NCI-H2081 (cell line): ENCODE results near the gene VEGFB.

Source experiments
- DNase-seq, 2 experiments: peaks; one replicate each; lab custom pipeline; 2025; lab: John Stamatoyannopoulos, UW

The VEGFB gene, protein sequence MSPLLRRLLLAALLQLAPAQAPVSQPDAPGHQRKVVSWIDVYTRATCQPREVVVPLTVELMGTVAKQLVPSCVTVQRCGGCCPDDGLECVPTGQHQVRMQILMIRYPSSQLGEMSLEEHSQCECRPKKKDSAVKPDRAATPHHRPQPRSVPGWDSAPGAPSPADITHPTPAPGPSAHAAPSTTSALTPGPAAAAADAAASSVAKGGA

DNA sequence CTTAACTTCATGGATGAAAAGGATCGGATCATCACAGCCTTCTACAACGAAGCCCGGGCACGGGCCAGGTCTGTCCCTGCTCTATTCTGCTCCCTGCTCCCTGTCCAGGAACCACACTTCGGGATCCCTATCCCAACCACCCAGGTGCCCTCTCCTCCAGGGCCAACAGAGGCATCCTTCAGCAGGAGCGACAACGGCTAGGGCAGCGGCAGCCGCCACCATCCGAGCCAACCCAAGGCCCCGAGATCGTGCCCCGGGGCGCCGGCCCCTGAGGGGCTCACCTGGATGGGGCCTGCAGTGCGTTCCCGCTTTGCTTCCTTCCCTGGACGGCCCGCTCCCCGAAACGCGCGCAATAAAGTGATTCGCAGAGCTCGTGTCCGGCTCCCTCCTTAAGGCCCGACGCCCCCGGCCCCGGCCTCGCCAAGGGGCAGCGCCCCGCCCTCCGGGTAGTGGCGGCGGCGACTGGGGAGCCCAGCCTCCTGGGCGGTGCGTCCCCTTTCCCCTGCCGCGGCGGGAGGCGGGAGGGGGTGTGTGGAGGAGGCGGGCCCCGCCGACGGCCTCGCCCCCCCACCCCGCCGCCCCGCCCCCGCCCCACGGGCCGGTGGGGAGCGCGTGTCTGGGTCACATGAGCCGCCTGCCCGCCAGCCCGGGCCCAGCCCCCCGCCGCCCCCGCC is at the start of gene VEGFB:
VEGFB (plus strand) TSS at position 672 of the 674 bp plus-strand sequence. CDS start 250 bp downstream, outside the sequence.
- DNase-seq = peak in 1 of 2 experiments; percentile 54

DNA sequence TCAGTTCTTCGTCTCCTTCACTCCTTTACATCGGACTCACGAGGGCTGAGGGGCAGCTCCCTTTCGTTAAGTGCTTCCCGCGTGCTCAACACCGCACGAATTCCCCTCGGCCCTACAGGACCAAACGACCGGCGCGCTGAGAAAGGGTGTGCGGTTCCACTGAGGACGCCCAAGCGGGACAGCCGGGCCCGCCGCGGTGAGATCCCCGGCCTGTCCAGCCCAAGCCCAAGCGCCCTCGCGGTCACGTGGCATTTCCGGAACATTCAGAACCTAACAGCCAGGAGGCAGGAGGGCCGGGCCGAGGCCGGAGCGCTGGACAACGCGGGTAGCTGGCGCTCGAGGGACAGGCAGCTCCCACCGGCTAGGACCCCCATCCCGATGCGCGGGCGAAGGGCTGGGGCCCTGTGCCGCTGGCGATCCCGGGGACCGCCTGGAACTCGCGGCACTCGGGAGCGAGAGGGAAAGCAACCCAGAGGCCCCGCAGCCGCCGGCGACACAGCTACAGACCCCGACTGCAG is 49.1 kb upstream of the VEGFB start:
- DNase-seq = peak; percentile 41 to 63

DNA sequence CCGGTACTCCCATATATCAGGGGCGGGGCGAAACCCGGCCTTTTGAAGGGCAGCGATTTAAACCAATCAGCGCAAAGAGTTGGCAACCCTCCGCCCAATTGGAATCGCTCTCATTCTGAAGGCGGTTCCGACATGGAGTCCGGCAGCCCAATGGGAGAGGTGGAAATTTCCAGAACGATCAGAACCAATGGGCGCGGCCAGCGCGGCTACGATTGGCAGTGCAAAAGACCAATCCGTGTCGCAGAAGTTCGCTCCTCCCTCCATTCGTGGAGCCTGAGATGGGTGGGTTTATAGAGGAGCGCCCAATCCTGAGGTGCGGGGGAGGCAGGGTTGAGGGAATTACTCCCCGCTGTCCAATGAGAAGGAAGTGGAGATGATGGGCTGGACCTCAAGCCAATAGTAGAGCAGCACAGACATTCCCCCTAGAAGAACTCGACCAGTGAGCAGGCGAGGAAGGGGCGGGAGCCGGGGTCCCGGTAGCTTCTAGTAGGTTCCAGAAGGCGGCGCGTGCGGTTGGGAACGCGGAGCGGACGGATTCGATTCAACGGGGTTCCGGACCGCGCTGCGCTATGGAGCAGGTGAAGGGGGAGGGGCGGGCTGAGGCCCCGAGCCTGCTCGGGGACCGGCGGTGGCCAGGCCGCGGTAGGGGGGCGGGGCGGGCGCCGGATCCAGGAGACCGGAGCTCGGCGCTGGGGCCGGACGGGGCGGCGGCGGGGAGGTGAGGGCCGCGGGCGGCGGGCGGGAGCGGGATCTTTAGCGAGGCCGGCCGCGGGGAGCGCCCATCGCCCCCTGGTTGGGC is 48.5 kb upstream of the VEGFB start, which contains the start of gene STIP1:
STIP1 (plus strand) TSS at position 479 of the 799 bp plus-strand sequence; CDS start at position 570, 91 bp downstream.
- peak; percentile 99 to 100 for DNase-seq

DNA sequence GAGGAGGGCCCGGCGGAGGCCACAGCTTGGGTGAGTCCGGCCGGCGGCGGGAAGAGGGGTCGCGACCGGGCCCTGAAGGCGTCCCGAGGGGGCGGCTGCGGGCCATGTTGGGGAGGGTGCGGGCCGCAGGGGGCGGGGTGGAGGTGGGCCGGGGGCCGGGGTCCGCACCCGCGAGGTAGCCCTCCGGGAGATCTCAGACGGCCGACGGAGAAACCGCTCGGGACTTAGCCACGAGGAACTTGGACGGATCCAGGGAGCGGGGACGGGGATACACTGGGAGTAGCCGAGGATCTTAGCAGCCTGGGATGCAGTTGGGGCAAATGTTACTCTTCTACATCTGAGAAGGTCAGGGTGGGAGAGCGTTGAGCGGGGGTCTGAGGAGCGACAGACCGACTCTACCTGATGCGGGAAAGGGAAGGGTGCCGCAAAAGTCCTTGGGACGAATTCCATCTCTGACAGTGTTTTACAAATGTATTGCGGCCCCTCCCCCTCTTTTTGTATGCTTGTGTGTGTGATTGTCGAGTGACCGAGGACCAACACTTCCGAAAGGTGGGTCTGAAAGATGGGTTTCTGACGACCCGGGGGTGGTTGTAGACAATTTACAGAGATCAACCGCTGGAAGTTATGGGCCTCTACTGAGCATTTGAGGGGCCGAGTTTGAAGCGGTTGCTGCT is 47.8 kb upstream of the VEGFB start:
- no peak for DNase-seq

DNA sequence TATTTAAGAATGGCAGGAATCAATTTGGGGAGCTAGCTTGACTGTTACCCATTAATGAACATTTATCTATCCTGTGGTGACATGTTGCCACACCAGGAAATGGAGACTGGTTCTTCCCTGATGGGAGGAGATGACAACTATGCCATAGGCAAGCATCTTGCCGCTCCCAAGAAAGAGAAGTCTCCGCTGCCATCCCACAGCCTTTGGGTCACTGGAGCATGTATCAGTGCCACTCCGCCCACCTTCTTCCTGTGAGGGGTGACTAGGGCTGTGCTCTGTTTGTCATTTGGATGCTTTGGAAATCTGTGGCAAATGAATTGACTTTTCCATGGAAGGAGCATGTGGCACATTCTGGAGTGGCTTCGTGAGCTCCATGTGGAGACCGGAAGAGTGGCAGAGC is 42.0 kb upstream of the VEGFB start:
- DNase-seq = no peak

DNA sequence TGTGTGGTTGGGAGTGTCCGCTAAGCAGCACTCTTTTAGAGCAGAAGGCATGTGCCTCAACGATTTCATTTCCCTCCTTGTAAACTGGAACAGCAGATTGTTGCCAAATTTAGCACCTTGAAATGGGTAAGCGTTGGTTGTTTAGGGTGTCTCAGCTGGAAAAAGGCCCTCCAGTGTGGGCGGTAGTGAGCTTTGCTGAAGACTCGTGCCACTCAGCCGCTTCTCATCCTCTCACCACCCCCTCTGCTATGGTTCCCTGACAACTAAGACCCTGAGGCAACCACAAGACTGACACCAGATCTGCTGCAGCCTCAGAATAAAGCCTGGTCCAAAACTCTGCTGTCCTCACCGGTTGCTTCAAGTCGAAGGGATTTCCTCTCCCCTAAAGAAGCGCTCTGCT is 37.8 kb upstream of the VEGFB start:
- no peak for DNase-seq

DNA sequence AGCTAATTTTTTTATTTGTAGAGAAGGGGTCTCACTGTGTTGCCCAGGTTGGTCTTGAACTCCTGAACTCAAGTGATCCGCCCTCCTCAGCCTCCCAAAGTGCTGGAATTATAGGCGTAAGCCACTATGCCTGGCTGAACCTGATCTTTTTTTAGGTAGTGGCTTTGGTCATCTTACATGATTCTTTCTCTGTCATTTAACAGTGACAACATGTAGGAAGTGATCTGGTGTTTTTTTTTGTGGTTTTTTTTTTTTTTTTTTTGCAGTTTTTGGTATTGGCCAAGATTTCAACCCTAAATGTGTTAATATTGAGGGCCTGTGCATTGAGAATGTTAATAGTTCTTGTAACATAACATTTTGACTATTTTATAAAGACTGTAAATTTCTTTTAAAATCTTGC is 35.9 kb upstream of the VEGFB start:
- DNase-seq = no peak

DNA sequence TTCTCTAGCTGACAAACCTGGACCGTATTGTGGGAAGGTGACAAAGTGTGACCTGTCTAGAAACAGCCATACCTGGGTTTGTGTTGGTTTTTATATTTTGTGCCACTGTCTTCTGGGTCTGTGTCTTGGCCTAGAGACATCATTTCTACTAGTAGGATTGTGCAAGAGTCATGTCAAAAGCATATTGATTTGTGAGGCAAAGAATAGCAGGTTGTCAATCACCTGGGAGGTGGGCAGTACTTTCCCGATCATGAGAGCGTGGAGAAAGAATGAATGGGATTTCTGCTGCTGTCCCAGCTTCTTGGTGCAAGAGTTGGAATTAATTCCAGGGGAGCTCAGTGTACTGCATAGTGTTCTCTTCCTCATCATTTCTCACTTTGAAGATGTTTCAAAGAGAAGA is 32.8 kb upstream of the VEGFB start:
- DNase-seq = no peak

DNA sequence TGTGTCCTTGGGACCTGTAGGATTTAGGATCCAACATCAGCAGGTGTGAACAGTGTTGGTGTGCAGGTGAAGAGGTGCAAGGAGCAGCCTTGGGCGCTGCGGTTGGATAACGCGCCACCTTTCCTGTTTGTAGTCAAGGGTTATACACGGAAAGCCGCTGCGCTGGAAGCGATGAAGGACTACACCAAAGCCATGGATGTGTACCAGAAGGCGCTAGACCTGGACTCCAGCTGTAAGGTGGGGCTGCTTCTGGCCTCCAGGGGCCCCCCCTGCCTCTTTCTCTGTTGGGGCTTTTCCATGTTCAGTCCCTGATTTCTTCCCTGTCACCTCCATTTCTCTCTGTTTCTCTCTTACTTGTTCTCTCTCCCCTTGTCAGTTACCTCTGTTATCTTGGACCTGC is 31.4 kb upstream of the VEGFB start:
- DNase-seq = no peak

DNA sequence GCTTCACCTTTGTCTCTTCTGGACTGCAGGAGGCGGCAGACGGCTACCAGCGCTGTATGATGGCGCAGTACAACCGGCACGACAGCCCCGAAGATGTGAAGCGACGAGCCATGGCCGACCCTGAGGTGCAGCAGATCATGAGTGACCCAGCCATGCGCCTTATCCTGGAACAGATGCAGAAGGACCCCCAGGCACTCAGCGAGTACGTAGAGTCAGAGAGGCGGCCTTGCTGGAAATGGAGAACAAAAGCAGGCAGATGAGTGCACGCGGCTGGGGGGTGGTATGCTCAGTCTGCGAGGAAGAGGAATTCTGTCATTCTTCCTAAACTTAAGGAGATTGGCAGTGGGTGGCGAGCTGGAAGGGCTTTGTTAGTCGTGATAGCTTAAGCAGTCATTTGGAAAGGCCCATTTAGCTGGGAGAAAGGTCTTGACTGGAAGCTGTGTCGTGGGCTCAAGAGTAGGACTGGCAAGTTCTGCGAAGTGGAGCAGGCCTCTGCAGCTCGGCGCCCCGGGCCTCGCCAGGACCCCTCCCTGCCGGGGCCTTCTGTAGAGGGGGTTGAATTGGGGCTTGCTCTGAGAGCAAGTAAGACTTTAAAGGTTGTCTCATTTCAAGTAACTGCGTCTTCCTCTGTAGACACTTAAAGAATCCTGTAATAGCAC is 30.8 kb upstream of the VEGFB start:
- no peak for DNase-seq

DNA sequence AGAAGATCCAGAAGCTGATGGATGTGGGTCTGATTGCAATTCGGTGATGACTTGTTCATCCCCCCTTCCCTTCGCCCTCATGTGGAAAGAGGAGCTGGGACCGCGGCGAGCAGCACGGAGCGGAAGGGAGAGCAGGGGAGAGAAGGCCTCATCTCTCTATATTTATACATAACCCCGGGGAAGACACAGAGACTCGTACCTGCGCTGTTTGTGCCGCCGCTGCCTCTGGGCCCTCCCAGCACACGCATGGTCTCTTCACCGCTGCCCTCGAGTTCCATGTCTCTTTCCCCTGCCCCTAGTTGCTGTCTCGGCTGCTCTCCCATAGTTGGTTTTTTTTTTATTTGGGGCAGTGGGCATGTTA is 30.3 kb upstream of the VEGFB start:
- DNase-seq = no peak

DNA sequence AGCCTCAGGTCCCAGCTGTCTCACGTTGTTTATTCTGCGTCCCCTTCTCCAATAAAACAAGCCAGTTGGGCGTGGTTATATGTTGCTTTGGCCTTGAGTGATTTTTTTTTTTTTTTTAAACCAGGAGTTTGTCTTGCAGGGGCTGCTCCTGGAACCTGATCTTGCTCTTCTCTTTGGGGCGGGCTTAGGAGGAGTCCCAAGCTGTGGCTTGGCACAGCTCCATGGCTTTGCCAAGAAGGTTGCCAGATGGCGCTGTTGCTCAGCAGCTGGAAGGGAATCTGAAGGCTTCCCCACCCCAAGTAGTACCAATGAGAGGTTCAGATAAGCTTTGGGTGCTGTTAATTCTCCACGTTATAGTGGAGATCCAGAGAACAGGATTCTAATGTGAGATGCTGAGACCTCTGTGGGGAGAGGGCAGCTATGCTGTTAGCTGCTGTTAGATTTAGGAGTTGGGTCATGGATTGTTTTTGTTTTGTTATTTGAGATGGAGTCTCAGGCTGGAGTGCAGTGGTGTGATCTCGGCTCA is 29.9 kb upstream of the VEGFB start:
- peak; percentile 72 to 77 for DNase-seq

DNA sequence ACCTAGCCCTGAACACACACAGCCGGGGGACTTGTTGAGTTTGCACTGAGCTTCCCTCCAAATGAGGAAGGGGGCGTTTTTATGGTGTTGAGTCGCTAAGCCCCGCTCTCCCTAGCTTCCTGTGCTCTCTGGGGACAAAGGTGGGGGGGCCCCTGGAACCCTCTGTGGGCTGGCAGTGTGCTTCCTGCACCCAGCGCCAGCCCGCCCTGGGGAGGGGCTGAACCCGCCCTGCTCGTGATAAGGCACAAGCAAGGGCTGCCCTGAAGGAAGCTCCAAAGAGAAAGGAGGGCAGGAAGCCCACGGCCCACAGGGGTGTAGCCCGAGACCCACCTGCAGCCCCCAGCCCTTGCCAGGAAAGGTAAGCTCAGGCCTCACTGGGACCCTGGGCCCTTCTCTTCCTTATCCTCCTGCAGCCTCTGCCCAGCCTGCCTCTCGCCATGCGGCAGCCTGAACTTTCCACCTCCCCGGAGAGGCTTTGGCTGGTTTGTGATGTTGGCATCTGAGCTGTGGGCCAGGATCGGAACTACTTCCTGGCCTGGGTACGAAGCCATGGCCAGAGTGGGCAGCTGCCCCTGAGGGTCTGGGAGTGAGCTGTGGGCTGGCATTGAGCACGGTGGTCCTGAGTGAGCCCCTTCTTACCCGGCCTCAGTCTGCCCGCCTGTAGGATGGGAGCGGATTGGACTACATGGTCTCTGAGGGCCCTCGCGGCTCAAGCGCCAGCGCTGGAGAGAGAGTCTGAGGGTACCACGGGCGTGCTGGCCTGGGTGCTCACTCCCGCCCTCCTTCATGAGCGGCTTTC is 27.7 kb upstream of the VEGFB start, which contains the start of gene FERMT3:
FERMT3 (plus strand) TSS at position 265 of the 799 bp plus-strand sequence. CDS start 644 bp downstream, outside the sequence.
- DNase-seq = no peak

DNA sequence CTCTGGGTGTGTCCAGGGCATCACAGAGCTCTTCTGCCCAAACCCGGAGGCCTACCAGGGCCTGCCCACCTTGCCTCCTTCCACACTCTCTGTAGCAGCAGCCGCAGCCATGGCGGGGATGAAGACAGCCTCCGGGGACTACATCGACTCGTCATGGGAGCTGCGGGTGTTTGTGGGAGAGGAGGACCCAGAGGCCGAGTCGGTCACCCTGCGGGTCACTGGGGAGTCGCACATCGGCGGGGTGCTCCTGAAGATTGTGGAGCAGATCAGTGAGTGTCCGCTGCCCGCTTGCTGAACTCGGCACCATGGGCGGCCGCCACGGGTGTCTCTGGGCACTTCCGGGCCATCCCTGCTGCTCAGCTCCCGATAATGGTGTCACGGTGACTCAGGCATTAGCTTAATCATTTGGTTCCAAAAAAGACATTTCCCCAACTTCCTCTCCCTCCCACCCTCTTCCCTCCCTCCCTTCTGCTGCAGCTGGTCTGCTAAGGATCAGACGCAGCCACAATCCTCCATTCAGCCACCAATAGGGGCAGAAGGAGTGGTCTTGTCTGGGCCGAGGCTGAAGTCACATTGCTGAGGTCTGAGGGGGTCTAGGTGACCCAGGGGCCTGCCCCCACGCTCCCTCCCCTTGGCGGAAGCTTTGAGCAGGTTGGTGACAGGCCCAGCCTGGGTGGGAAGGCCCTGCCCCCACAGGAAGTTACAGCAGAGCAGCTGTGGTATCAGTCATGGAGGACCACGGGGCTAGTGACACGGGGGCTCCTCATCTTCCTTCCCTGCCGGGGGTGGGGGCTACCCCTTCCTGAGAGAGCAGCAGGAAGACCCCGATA is 26.9 kb upstream of the VEGFB start:
- DNase-seq = no peak

DNA sequence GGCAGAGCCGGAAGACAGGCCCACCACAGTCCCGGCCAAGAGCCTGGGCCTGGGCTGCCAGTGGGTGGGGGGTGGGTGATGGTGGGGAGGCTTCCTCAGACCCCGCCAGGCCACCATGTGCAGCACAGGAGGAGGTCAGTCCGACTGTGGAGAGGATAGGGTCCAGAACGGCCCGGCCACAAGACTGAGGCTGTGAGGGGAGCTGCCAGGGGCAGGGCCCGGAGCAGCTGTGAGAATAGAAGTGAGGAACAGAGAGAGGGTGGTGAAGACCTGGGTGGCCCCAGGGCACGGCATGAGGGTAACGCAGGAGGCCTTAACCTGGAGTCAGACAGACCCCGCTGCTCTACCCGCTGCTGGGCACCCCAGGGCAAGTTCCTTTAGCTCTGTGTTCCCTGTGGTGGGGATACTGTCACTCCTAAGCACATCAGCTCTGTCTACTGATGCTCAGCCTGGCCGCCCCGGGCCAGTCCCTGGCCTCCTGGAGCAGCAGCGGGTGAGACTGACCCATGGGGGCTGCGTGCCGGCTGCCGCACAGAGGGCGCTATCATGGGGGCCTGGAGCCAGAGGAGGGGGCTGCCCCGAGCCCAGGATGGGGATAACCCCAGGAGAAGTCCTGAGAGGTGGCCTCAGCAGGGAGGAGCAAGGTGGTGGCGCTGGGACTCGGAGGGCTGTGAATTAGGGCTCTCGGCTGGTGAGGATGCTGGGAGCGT is 26.1 kb upstream of the VEGFB start:
- DNase-seq = no peak

DNA sequence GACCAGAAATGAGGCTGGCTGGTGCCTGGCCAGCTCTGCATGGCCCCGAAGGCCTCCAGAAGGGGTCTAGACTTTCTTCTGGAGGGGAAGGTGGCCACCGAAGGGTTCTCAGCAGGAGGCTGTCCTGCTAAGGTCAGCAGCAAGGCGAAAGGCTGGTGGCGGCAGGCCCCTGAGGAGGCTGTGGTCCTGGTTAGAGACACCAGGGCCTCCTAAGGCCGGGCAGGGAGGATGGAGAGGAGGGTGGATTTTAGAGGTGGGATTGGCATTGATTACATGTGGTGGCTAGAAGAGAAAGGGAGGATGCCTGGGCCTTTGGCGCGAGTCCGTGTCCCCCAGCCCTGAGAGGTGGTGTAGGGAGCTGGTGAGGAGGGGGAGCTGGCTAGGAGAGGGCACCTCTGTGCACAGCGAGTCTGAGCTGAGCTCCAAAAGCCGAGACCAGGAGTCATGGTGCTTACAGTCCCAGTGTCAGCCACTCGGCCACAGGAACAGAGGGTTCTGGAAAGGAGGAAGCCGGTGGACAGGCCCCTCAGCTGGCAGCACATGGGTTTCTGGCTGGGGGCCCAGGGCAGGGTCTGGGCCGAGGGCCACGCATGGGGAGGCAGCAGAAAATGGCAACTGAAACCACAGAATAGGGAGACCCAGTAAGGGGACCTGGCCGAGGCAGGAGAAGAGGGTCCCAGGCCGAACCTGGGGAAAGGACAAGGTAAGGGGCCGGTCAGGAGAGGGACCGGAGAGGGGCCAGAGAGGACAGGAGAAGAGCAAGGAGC is 25.4 kb upstream of the VEGFB start:
- DNase-seq = no peak

DNA sequence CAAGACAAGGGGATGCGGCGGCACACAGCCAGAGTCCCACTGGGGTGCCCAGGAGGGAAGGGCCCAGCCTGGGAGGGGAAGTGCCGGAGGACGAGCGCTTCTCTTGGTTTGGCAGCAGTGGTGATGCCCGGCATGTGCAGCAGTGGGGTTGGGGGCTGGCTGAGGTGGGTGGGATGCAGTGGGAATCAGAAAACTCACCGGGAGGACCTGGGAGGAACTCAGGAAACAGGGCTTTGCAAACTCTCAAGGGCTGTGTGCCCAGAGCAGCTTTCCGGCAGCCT is 24.9 kb upstream of the VEGFB start:
- no peak for DNase-seq

DNA sequence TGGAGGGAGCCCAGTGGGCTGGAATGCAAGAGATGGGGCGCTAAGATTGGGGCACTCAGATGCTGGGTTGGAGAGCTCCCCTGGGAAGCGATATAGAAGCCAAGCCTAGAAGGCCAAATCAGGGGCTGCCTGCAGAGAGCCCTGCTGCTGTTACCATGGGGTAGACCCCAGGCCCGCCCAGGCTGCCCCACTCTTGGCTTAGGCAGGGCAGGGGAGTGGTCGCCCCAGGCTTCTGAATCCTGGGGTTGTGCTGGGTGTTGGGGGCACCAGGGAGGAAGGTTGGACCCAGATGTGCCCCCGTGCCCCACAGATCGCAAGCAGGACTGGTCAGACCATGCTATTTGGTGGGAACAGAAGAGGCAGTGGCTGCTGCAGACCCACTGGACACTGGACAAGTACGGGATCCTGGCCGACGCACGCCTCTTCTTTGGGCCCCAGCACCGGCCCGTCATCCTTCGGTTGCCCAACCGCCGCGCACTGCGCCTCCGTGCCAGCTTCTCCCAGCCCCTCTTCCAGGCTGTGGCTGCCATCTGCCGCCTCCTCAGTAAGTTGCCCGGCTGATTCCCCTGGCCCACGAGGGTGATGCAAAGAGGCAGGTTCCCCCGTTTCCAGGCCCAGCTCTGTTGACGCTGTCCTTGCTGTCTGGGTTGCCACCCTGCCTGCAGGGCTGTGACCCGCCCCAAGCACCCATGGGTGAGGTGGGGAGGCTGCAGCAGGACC is 23.9 kb upstream of the VEGFB start:
- DNase-seq = no peak
